Measurements from ENCODE around the gene NKAIN2.

DNA sequence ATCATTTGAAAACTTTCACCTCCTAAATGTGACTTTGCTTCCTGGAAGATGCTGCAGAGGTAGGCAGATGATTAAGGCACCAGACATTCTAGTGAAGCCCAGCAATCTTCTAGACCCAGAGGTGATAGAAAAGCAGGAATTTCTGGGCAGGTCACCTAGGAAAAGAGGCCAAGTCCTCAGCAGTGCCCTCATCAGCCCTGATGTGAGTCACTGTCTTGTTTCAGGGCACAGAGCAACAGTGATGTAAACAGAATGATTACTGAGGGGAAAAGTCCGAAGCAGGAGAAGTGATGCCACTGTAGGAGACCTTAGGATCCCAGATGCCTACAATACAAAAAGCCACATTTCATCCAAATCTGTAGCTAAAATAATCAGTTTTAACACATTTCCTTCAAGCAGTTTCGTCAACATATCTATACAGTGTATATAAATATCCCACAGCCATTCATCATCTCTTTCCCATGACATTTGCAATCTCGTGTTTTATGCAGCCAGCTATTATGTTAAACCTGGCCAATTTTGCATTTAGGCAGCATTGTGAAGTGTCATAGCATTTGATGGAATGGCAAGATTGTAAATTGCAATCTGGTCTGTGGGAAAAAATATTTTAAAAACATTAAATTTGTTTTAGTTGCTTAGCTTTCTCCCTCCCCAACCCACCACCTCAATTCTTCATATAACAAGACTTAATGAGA lies 757.4 kb downstream of the NKAIN2 start:
- TF ChIP-seq, protein P1, sequence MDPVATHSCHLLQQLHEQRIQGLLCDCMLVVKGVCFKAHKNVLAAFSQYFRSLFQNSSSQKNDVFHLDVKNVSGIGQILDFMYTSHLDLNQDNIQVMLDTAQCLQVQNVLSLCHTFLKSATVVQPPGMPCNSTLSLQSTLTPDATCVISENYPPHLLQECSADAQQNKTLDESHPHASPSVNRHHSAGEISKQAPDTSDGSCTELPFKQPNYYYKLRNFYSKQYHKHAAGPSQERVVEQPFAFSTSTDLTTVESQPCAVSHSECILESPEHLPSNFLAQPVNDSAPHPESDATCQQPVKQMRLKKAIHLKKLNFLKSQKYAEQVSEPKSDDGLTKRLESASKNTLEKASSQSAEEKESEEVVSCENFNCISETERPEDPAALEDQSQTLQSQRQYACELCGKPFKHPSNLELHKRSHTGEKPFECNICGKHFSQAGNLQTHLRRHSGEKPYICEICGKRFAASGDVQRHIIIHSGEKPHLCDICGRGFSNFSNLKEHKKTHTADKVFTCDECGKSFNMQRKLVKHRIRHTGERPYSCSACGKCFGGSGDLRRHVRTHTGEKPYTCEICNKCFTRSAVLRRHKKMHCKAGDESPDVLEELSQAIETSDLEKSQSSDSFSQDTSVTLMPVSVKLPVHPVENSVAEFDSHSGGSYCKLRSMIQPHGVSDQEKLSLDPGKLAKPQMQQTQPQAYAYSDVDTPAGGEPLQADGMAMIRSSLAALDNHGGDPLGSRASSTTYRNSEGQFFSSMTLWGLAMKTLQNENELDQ (tag by site-specific recombination; IDR thresholded peaks at IDR 0.05; ENCODE audit: low read depth): no peak
- TF ChIP-seq YY1 (tag by site-specific recombination; IDR thresholded peaks at IDR 0.05) (no peak), ZNF274 (IDR thresholded peaks at IDR 0.05; ENCODE audit: low read length) (no peak), ZNF274 (tag by site-specific recombination; IDR thresholded peaks at IDR 0.05; ENCODE audit: borderline replicate concordance) (no peak)
